A549 (cell line): ENCODE results near the gene SLC1A3.

Experiments used
- POLR2A ChIP-seq: IDR thresholded peaks from 2 replicates; pipeline ENCODE4 v1.6.1; 2012; ENCODE audit warnings: mild to moderate bottlenecking, low read length
- SMC3 ChIP-seq: fragments of >200 bp; sonication (Bioruptor Twin); formaldehyde crosslinking; IDR thresholded peaks from 3 replicates; pipeline ENCODE4 v1.6.1; 2018; ENCODE audit warnings: inconsistent platforms
- TF ChIP-seq, protein P1 (sequence below): fragments of >200 bp; sonication (Bioruptor Twin); formaldehyde crosslinking; IDR thresholded peaks from 3 replicates; pipeline ENCODE4 v1.5.1; 2016
- TF ChIP-seq, protein P2 (sequence below): IDR thresholded peaks from 2 replicates; pipeline ENCODE4 v1.6.1; 2012
- TF ChIP-seq, protein P3 (sequence below): fragments of 150-350 bp; IDR thresholded peaks from 2 replicates; pipeline ENCODE4 v1.6.1; 2014; ENCODE audit warnings: low read depth, mild to moderate bottlenecking, low read length

DNA sequence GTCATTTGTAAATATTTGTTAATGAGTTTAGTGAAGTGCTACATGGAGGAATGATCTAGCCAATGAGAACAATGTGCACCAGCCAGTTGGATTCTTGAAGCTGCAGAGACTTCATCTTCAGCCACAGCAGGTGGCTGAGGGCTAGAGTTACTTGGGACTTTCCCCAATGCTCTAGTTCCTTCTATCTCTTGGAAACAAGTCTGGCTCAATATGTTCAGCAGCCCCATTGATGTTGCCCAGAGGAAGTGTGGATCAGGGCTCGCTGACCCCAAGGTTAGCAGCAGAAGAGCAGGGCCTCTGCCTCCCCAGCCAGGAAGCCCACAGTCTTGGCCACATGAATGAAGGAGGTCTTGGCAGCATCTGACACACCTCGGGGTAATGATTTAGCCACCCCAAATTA lies 117.5 kb downstream of the SLC1A3 start:
- TF ChIP-seq, protein P1, sequence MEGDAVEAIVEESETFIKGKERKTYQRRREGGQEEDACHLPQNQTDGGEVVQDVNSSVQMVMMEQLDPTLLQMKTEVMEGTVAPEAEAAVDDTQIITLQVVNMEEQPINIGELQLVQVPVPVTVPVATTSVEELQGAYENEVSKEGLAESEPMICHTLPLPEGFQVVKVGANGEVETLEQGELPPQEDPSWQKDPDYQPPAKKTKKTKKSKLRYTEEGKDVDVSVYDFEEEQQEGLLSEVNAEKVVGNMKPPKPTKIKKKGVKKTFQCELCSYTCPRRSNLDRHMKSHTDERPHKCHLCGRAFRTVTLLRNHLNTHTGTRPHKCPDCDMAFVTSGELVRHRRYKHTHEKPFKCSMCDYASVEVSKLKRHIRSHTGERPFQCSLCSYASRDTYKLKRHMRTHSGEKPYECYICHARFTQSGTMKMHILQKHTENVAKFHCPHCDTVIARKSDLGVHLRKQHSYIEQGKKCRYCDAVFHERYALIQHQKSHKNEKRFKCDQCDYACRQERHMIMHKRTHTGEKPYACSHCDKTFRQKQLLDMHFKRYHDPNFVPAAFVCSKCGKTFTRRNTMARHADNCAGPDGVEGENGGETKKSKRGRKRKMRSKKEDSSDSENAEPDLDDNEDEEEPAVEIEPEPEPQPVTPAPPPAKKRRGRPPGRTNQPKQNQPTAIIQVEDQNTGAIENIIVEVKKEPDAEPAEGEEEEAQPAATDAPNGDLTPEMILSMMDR: no peak
- TF ChIP-seq SMC3: no peak
- TF ChIP-seq, protein P2, sequence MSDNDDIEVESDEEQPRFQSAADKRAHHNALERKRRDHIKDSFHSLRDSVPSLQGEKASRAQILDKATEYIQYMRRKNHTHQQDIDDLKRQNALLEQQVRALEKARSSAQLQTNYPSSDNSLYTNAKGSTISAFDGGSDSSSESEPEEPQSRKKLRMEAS: no peak
- TF ChIP-seq POLR2A: no peak
- TF ChIP-seq, protein P3, sequence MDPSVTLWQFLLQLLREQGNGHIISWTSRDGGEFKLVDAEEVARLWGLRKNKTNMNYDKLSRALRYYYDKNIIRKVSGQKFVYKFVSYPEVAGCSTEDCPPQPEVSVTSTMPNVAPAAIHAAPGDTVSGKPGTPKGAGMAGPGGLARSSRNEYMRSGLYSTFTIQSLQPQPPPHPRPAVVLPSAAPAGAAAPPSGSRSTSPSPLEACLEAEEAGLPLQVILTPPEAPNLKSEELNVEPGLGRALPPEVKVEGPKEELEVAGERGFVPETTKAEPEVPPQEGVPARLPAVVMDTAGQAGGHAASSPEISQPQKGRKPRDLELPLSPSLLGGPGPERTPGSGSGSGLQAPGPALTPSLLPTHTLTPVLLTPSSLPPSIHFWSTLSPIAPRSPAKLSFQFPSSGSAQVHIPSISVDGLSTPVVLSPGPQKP: no peak
